GM18520 (cell line): Measurements from ENCODE around the gene PACSIN1.
"Not testable (repeated sequence)": the region's sequence is repeated elsewhere in the genome, so short reads cannot be mapped to it uniquely, and the experiment has no call there.

Experiments
- ATAC-seq: cut with Tn5 transposase; IDR thresholded peaks from one replicate; pipeline ENCODE4 v1.9.1; 2021; ENCODE audit not compliant: unreplicated experiment

PACSIN1 gene

GRCh38 chr6:34457742-34458735 is 7.8 kb upstream of the PACSIN1 start:
- no peak for ATAC-seq

- ATAC-seq = no peak
Observed at GRCh38 chr6:34459899-34460593, 5.8 kb upstream of the PACSIN1 start.

DNA sequence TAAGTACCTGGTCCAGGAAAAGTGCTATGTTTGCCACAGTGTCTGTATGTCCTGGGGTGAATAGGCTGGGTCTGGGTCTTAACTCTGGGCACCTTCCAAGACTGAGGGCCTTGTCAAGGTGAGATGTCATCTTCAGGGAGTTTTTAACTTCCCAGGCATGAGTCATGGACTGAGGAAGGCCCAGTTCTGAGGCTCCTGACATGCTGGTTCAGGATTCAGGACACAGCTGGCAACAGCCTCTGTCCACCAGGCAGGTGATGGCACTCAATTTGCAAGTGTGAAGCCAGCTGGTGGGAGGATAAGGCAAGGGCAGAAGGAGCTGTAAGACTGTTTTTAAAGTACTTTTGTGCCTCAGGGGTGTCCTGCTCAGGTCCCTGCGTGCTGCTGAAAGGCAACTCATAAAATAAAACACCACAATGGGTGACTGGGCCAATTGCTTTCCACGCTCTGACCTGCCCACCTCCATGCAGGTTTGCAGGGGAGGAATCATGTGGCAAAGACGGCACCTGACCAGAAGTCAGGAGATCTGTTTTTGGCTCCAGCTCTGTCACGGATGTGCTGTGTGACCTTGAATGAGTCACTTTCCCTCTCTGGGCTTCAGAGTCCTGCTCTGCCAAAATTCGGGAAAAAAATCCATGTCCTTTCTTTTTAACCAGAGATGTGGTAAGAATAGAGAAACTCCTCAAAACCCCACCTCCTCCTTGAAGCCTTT is 4.9 kb upstream of the PACSIN1 start:
- ATAC-seq = no peak

GRCh38 chr6:34462010-34462409 is 3.9 kb upstream of the PACSIN1 start:
- no peak for ATAC-seq

GRCh38 chr6:34462551-34462971 is 3.3 kb upstream of the PACSIN1 start:
- no peak for ATAC-seq

- ATAC-seq = no peak
Observed at GRCh38 chr6:34463299-34463698, 2.6 kb upstream of the PACSIN1 start.

DNA sequence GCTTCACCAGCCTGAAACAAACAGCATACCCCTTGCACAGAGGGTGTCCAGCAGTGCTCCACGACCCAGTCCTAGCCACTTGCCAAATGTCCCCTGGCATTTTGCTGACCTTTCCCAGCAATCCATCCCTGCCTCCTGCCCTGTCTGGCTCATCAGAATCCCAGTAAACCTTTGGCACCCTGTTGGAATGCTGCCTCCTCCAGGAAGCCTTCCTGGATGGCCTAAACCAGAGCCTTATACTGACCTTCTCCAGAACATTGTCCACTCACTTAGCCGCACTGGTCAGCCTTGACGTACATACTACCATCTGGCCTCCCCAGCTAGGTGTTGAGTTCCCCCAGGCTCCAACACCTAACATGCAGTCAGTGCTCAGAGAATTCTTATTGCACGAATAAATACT is 2.0 kb upstream of the PACSIN1 start:
- ATAC-seq = no peak

- ATAC-seq = no peak
Observed at GRCh38 chr6:34466242-34467185, 638 bp downstream of the PACSIN1 start.

- no peak for ATAC-seq
Observed at GRCh38 chr6:34468378-34468892, 2.6 kb downstream of the PACSIN1 start.

GRCh38 chr6:34469499-34469898 is 3.6 kb downstream of the PACSIN1 start:
- ATAC-seq = no peak

- no peak for ATAC-seq
Observed at GRCh38 chr6:34472425-34472824, 6.5 kb downstream of the PACSIN1 start.

DNA sequence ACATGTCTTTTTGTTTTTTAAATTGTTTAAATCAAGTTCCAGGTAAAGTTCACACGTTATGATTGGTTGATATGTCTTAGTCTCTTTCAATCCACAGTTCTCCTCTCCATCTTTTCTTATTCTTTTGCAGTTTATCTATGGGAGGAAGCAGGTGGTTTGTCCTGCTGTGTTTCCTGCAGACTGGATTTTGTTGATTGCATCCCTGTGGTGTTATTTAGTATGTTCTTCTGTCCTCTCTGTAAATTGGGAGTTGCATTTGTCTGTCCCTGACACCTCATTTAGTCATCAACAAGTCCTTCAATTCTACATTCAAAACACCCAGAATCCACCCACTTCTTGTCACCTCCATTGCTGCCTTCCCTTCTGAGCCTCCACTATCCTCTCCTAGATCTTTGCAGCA is 8.1 kb downstream of the PACSIN1 start:
- no peak for ATAC-seq

GRCh38 chr6:34474754-34475153 is 8.9 kb downstream of the PACSIN1 start:
- no peak for ATAC-seq

GRCh38 chr6:34475238-34475682 is 9.4 kb downstream of the PACSIN1 start:
- no peak for ATAC-seq

DNA sequence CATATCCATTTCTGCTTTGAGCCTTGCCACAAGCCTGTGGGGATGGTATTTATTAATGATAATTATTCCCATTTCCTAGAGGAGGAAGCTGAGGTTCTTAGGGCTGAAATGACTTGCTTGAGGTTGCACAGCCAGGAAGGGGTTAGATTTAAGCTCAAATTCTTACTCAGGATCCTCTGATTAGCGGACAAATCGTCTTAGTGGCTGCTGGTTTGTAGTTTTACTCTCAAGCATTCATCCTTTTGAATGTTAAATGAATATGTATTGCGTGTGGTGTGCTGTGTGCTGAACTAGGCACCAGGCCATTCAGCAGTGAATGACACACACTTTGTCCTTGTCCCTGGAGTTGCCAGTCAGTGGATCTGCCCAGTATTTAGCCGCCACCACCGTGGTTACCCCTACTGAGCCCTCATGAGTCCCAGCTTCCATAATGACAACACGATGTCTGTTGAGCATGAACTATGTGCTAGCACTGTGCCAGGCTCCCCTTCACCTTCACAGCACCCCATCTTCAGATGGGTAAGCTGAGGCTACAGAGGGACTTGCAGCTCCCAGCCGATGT is 10.0 kb downstream of the PACSIN1 start:
- no peak for ATAC-seq

- no peak for ATAC-seq
Observed at GRCh38 chr6:34476447-34476846, 10.6 kb downstream of the PACSIN1 start.

DNA sequence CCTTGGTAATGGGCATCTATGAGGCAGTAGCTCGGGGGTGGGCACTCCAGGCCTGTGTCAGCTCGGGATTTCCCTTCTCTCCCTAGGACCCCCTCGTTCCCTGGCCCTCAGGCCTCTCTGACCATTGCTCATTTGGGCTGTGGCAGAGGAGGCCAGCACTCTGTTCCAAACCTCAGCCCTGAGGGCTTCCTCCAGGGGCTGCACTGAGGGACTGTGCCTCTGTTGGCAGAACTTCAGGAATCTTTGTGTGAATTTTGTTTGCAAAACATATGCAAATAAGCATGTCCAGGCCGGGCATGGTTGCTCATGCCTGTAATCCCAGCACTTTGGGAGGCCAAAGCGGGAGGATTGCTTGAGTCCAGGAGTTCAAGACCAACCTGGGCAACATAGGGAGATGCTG is 11.0 kb downstream of the PACSIN1 start:
- ATAC-seq = no peak

DNA sequence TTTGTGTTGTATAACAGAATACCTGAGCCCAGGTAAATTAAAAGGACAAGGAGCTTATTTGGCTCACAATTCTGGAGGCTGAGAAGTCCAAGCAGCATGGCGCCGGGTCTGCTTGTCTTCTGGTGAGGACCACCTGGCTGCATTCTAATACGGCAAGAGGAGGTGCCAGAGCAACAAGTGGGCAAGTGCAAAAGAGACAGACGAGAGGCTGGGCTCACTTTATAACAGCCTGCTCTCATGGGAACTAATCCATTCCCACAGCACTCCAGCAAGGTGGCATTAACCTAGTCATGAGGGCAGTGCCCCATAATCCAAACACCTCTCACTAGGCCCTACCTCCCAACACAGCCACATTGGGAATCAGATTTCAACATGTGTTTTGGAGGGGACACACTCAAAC is 12.9 kb downstream of the PACSIN1 start:
- ATAC-seq = no peak

DNA sequence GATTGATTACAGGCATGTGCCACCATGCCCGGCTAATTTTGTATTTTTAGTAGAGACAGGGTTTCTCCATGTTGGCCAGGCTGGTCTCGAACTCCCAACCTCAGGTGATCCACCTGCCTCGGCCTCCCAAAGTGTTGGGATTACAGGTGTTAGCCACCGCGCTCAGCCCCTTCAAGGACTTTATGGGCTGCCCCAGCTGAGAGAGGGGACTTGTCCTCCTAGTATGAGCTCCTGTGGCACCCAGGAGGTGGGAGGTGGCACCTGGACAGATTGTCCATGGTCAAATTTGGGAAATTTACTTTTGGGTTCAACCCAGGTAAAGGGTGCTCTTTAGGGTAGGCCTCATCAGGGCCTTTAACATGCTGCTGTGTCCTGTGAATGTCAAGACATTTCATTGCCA is 17.9 kb downstream of the PACSIN1 start:
- ATAC-seq = not testable (repeated sequence)

DNA sequence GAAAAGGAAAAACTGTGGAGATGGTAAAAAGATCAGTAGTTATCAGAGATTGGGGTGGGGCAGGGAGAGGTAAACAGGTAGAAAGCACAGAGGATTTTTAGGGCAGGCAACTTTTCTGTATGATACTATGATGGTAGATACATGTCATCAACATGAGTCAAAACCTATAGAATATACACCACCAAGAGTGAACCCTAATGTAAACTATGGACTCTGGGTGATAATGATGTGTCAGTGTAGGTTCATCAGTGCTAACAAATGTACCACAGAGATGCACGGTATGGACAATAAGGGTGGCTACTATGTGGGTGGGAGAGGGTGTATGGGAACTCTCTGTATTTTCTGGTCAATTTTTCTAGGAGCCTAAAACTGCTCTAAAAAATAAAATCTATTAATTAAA is 18.5 kb downstream of the PACSIN1 start:
- no peak for ATAC-seq
